GM23338 (cell line): Measurements from ENCODE around the gene GBP7. TPM values are rescaled to one million over a fixed set of nuclear protein-coding genes. Genes with fewer than 3 reads are reported as not detected.

Source experiments
- ATAC-seq: fragments of 200-7000 bp; cut with Tn5 transposase; 3 replicates; pipeline ENCODE4 v1.9.1; 2020
- DNase-seq: peaks from one replicate; pipeline ENCODE4 v3.0.0-alpha.2; 2015; ENCODE audit warnings: low spot score
- H2AFZ ChIP-seq: fragments of 200-600 bp; sonication (generic); 2 replicates; pipeline ENCODE4 v1.8.0; 2016; ENCODE audit warnings: antibody characterized with exemption, mild to moderate bottlenecking, moderate library complexity
- H3F3A ChIP-seq: fragments of 200-600 bp; sonication (generic); replicated peaks from 2 replicates; pipeline ENCODE4 v1.8.0; 2017; ENCODE audit warnings: antibody characterized with exemption, mixed run types, low read depth
- H3K27ac ChIP-seq: fragments of 200-600 bp; sonication (generic); 2 replicates; pipeline ENCODE4 v1.6.1; 2016; ENCODE audit warnings: low read depth
- H3K27me3 ChIP-seq: fragments of 200-600 bp; sonication (generic); 2 replicates; pipeline ENCODE4 v1.8.0; 2016; ENCODE audit warnings: mild to moderate bottlenecking, mixed run types, moderate library complexity; ENCODE audit not compliant: insufficient read depth
- H3K36me3 ChIP-seq: fragments of 200-600 bp; sonication (generic); 2 replicates; pipeline ENCODE4 v1.8.0; 2016; ENCODE audit warnings: mild to moderate bottlenecking; ENCODE audit not compliant: insufficient read depth
- H3K4me1 ChIP-seq: fragments of 200-600 bp; sonication (generic); 2 replicates; pipeline ENCODE4 v1.8.0; 2016; ENCODE audit warnings: mild to moderate bottlenecking, moderate library complexity; ENCODE audit not compliant: insufficient read depth
- H3K4me2 ChIP-seq: fragments of 200-600 bp; sonication (generic); 2 replicates; pipeline ENCODE4 v1.7.1; 2017; ENCODE audit warnings: mixed run types
- H3K4me3 ChIP-seq: fragments of 200-600 bp; sonication (generic); 2 replicates; pipeline ENCODE4 v1.6.1; 2016; ENCODE audit warnings: mixed run types
- H3K79me2 ChIP-seq: fragments of 200-600 bp; sonication (generic); replicated peaks from 2 replicates; pipeline ENCODE4 v1.8.0; 2017; ENCODE audit warnings: mild to moderate bottlenecking; ENCODE audit not compliant: insufficient read depth
- H3K9me2 ChIP-seq: fragments of 200-600 bp; sonication (generic); 2 replicates; pipeline ENCODE4 v1.8.0; 2017; ENCODE audit not compliant: insufficient read depth
- H4K20me1 ChIP-seq: fragments of 200-600 bp; sonication (generic); replicated peaks from 2 replicates; pipeline ENCODE4 v1.8.0; 2017; ENCODE audit warnings: mild to moderate bottlenecking; ENCODE audit not compliant: insufficient read depth
- H3K27ac Mint-ChIP-seq: 2 replicates; pipeline ENCODE4 v1.8.0; 2020; ENCODE audit warnings: inconsistent platforms, mild to moderate bottlenecking, moderate library complexity, mixed read lengths
- H3K27me3 Mint-ChIP-seq: 3 replicates; pipeline ENCODE4 v1.8.0; 2022; ENCODE audit warnings: low read depth, mild to moderate bottlenecking, moderate library complexity, mixed read lengths, inconsistent platforms; ENCODE audit not compliant: insufficient read depth, poor library complexity
- H3K36me3 Mint-ChIP-seq: 3 replicates; pipeline ENCODE4 v1.8.0; 2021; ENCODE audit warnings: low read depth, mild to moderate bottlenecking, inconsistent platforms, moderate library complexity, mixed read lengths
- H3K4me1 Mint-ChIP-seq: 3 replicates; pipeline ENCODE4 v1.8.0; 2020; ENCODE audit warnings: mild to moderate bottlenecking, inconsistent platforms, mixed read lengths
- H3K4me3 Mint-ChIP-seq: 3 replicates; pipeline ENCODE4 v1.8.0; 2021; ENCODE audit warnings: moderate library complexity, mild to moderate bottlenecking, inconsistent platforms, mixed read lengths
- H3K9me3 Mint-ChIP-seq: 3 replicates; pipeline ENCODE4 v1.8.0; 2020; ENCODE audit warnings: moderate library complexity, mild to moderate bottlenecking, inconsistent platforms, mixed read lengths
- EZH2 ChIP-seq: fragments of 200-600 bp; sonication (generic); IDR thresholded peaks from one replicate; pipeline ENCODE4 v1.8.0; 2017; ENCODE audit warnings: antibody characterized with exemption, mild to moderate bottlenecking, low read depth; ENCODE audit not compliant: unreplicated experiment
- EZH2phosphoT487 ChIP-seq: fragments of 200-600 bp; sonication (generic); IDR thresholded peaks from one replicate; pipeline ENCODE4 v1.8.1; 2018; ENCODE audit warnings: antibody characterized with exemption; ENCODE audit not compliant: unreplicated experiment
- JUNB ChIP-seq: IDR thresholded peaks from one replicate; pipeline ENCODE4 v1.6.1; 2016; ENCODE audit warnings: antibody characterized with exemption; ENCODE audit not compliant: unreplicated experiment
- NANOG ChIP-seq: IDR thresholded peaks from 2 replicates; pipeline ENCODE4 v1.6.1; 2016; ENCODE audit warnings: antibody characterized with exemption, borderline replicate concordance
- POLR2AphosphoS5 ChIP-seq: IDR thresholded peaks from 2 replicates; pipeline ENCODE4 v1.6.1; 2016; ENCODE audit warnings: antibody characterized with exemption, low read depth
- ZNF114 ChIP-seq: fragments of 250-450 bp; sonication (Bioruptor Pico); IDR thresholded peaks from 2 replicates; pipeline ENCODE4 v1.5.0; 2020; ENCODE audit warnings: mild to moderate bottlenecking, moderate library complexity
- ZNF331 ChIP-seq: fragments of 250-450 bp; sonication (Bioruptor Pico); IDR thresholded peaks from 2 replicates; pipeline ENCODE4 v1.5.0; 2020; ENCODE audit warnings: low read depth, mild to moderate bottlenecking, moderate library complexity
- ZNF462 ChIP-seq: fragments of 250-450 bp; sonication (Bioruptor Pico); IDR thresholded peaks from 2 replicates; pipeline ENCODE4 v1.5.0; 2020; ENCODE audit warnings: mild to moderate bottlenecking, moderate library complexity
- polyA plus RNA-seq: library from polyadenylated mRNA; unstranded; fragments of >200 nt; fragmentation: Nextera tagmentation; extraction: Ambion mirVana; gene quantifications from 2 replicates; pipeline ENCODE4 v1.2.1, GENCODE V29; 2016
- total RNA-seq: library from RNA; depleted of rRNA; stranded (reverse); fragments of >200 nt; shearing (Covaris generic); gene quantifications from 2 replicates; pipeline ENCODE4 v1.2.3, GENCODE V29; 2014

The GBP7 gene
- total and polyA plus RNA-seq, 2 experiments from 2014 or later: not detected

DNA sequence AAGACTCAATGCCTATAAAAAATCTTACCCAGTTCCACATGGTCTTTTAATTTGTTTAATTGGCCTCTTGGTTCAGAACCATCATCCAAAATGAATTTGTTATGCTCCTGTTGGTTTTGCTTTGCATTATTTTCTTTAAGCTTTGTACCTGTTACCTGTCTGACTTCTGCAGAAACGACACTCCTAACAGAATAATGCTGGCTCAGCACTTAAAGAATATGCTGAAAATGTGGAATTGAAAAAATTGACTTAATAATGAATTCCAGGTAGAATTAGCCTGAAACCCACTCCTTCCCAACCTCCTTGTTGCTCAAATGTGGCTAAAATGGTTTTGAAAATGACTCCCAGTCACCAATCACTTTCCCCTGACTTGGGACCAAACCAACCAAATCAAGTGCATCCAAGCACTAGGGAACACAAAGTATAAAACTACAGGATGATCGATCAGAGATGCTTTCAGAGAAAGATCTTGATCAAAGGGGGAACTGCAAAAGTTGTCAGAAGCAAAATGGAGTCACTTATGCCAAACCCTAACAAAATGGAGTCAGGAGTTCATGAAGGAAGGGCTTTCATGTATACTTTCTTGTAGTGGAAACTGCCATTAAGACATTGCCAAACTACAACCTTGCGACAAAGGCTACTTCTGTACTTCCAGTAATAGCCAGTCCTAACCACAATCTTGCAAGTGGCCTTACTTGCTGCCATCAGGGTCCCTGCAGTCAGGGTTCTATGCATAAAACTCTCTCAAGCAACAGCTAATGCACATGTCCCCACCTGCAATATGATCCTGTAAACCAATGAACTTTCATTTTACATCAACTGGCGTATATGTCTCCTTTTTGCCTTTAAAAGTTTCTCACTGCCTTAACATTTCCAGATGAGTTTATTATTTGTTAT lies 5.4 kb downstream of the GBP7 start (continued):
- TF ChIP-seq ZNF462 (CRISPR knock-in tag) (no peak), NANOG (no peak)

- Histone ChIP-seq H2AFZ (no peak overlapping the region), H4K20me1 (no peaks in the 10 kb centered on the region), H3F3A (no peaks in the 10 kb centered on the region), H3K27ac (no peak overlapping the region), H3K4me2 (no peak overlapping the region), H3K27me3 (no peaks in the 10 kb centered on the region), H3K9me2 (0 out of 2 replicates have a peak, but pooled peaks cover 4% of the 10 kb centered on the region), H3K4me3 (no peak overlapping the region), H3K4me1 (no peaks in the 10 kb centered on the region), H3K79me2 (no peaks in the 10 kb centered on the region), H3K36me3 (no peaks in the 10 kb centered on the region)
- ATAC-seq: no peak
- Mint-ChIP-seq H3K27ac (no peak overlapping the region), H3K4me3 (no peak overlapping the region), H3K36me3 (no peaks in the 10 kb centered on the region), H3K4me1 (no peaks in the 10 kb centered on the region), H3K27me3 (no peaks in the 10 kb centered on the region), H3K9me3 (no peaks in the 10 kb centered on the region)
- DNase-seq: no peak
- no peak for TF ChIP-seq EZH2phosphoT487
- no peak for TF ChIP-seq JUNB
- no peak for TF ChIP-seq EZH2
- no peak for TF ChIP-seq ZNF462 (CRISPR knock-in tag)
- no peak for TF ChIP-seq POLR2AphosphoS5
- TF ChIP-seq ZNF114 (CRISPR knock-in tag): no peak
- no peak for TF ChIP-seq ZNF331 (CRISPR knock-in tag)
Measured at GRCh38 chr1:89169166-89169565, 6.6 kb downstream of the GBP7 start.
